ENCODE data around the gene ANKRD29. TPM values are rescaled to one million over a fixed set of nuclear protein-coding genes. Genes with fewer than 3 reads are reported as not detected.

The ANKRD29 gene
- total RNA-seq, 1 donor from 2014 or later, result 1.3 TPM

- DNase-seq (ENCODE audit: low read depth in 2 of 2), result no peak
Observed at GRCh38 chr18:23684515-23685197, 21.9 kb upstream of the ANKRD29 start.

DNA sequence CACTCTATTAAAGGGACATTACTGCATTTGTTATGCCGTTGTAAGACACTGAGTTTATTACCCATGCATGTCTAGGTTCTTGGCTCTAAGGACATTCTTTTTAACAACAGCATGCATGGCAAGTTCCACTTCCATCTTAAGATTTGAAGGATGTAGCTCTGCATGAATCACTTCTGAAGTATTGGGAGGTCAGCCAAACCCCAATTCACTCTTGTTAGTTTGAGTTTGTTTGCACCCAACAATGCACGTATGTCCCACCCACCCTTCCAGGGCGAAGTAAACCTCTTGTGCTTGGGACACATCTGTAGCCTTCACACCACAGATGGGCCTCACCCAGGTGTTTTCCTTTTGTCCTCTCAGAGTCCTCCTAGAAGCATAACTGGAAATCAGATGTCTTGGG lies 21.0 kb upstream of the ANKRD29 start:
- no peak for DNase-seq (ENCODE audit: low read depth in 2 of 2)

GRCh38 chr18:23683155-23683554 lies 20.4 kb upstream of the ANKRD29 start:
- DNase-seq (ENCODE audit: low read depth in 2 of 2), result no peak

DNA sequence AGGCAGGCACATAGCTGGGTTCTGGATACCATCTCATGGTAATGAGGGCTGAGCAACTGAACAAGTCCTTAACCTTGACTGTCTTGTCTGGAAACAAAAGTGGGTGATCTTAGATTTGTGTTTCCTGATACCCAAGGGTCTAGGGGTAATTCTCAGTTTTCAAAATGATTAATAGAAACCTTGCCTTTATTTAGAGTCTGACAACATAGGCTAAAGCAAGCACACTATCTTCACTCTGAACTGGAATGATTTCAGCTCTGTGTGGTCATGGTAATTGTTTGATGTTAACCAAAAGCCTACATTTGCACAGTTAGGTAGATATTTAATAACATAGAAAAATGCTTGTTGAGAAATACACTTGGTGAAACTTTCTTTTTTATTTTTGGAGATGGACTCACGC lies 19.8 kb upstream of the ANKRD29 start:
- DNase-seq (ENCODE audit: low read depth in 2 of 2), result no peak

DNA sequence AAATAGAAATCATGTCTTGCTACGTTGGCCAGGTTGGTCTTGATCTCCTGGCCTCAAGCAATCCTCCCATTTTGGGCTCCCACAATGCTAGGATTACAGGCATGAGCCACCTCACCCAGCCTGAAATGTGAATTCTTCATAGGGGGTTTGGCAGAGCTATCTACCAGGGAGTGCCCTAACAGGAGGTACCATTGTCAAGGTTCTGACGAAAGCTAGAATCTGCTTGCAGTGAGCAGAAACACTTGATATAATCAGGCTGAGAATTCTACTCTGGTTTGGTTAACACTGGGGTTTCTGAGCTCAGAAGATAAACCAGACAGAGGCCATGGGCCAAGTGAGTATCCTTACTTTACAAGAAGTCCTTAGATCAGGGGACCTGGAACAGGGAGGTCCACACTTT lies 19.3 kb upstream of the ANKRD29 start:
- no peak for DNase-seq (ENCODE audit: low read depth in 2 of 2)

- no peak for DNase-seq (ENCODE audit: low read depth in 2 of 2)
Observed at GRCh38 chr18:23675896-23676295, 13.2 kb upstream of the ANKRD29 start.

- DNase-seq (ENCODE audit: low read depth in 2 of 2), result no peak
Observed at GRCh38 chr18:23675236-23675635, 12.5 kb upstream of the ANKRD29 start.

- no peak for DNase-seq (ENCODE audit: low read depth in 2 of 2)
Observed at GRCh38 chr18:23673725-23674124, 11.0 kb upstream of the ANKRD29 start.

DNA sequence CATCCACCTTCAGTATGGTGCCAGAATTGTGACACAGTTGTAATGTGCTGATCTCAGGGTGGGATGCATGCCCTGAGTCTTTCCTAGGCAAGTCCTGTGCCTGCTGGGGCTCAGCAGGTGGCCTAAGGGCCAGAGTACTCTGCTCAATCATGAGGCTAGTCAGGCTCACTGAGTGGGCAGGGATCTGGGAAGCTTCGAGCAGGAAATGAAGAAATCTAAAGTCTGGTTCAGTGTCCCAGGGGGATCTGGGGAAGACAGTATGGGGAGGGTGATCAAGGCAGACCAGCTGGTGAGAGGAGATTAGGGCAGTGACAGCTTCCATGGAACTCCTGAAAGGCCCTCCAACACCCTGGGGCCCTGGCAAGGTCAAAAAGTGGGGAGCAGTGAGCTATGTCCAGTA lies 8.9 kb upstream of the ANKRD29 start:
- no peak for DNase-seq (ENCODE audit: low read depth in 2 of 2)

DNA sequence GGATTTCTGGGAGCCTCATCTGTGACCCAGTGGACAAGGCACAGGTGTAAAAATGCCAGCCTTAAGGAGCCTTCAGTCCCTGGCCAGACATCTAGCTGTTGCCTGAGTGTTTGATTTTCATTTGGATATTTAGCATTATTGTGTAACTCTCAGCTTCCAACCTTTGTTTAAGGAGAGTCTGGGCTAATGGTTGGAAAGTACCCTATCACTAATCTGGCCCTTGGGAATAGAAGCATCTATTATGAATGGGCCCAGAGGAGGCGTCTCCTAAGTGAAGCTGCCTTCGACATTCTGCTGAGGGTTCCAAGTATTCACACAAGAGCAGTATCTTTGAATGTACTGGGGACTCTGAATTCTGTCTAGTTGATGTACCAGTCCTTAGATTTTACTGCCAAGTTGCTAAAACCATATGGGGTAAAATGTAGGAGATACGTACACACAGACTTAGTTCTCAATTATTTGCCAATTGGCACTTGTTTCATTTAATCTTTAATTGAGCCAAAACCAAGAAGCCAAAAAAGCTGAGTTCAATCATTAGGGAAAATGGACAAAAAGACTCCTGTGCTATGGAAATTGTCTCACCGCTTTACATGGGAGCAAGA lies 7.2 kb upstream of the ANKRD29 start:
- DNase-seq (ENCODE audit: low read depth in 2 of 2), result no peak

- no peak for DNase-seq (ENCODE audit: low read depth in 2 of 2)
Observed at GRCh38 chr18:23669202-23669766, 6.6 kb upstream of the ANKRD29 start.

DNA sequence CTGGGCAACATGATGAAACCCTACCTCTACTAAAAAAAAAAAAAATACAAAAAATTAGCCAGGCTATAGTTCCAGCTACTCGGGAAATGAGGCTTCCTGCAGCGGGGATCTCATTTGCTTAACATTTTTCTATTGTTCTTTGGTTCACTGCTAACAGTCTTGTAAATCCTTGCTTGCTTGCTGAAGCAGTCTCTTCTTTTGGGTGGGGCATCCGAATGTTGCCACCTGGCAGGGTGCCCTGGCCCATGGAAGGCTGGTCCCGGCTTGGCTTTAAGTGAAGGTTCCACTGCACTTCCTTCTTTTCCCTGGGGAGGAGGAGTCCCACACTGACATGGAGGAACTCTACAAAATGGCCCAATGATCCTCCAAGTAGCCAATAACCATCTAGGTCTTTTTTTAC lies 6.0 kb upstream of the ANKRD29 start:
- no peak for DNase-seq (ENCODE audit: low read depth in 2 of 2)

- no peak for DNase-seq (ENCODE audit: low read depth in 2 of 2)
Observed at GRCh38 chr18:23667114-23667513, 4.4 kb upstream of the ANKRD29 start.

- DNase-seq (ENCODE audit: low read depth in 2 of 2), result no peak
Observed at GRCh38 chr18:23664674-23665073, 2.0 kb upstream of the ANKRD29 start.

- no peak for DNase-seq (ENCODE audit: low read depth in 2 of 2)
Observed at GRCh38 chr18:23661735-23662308, 889 bp downstream of the ANKRD29 start.

GRCh38 chr18:23658285-23658684 lies 4.4 kb downstream of the ANKRD29 start:
- no peak for DNase-seq (ENCODE audit: low read depth in 2 of 2)

GRCh38 chr18:23652232-23652631 lies 10.5 kb downstream of the ANKRD29 start:
- DNase-seq (ENCODE audit: low read depth in 2 of 2), result no peak

DNA sequence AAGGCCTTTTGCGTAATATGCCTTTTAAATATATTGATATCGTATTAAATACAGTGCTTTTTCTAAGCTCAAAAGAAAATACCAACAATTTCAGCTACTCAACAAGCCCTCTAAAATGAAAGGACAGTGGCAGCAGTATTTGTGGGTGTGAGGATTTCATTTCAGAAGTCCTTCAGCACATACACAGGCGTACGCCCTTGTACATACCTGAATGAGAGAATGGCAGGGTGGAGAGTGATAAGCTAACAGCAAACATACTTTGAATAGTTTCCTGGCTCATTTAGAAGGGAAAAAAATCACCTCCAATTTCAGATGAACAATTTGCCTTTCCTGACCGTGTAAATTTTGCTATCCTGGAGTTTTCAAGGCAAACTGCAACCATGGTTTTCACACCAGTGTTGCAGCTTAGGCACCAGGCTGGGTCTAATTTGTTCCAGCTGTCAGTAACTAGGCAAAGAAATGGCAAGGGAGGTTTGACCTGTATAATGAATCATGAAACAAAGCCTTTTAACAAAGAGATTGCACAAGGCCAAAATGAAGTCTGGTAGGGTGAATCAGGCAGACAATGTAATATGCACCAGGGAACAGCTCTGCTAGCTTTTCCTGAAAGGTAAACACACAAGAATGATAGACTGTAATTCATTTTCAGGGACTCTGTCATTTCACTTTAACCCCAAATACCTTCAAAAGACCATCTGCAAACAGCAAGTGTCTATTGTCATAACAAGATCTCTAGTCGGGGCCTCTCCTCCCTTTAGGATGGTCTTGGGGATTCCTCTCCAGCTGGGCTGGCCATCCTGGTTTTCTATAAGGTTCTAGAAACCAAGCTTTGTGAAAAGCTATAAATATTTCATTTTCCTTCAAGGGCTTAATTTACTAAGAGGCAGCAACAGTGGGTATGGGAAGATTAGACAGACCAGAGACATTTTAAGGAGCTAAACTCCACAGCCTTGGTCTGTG lies 11.5 kb downstream of the ANKRD29 start:
- DNase-seq (ENCODE audit: low read depth in 2 of 2), result peak in 1 of 2 donors; percentile 61

DNA sequence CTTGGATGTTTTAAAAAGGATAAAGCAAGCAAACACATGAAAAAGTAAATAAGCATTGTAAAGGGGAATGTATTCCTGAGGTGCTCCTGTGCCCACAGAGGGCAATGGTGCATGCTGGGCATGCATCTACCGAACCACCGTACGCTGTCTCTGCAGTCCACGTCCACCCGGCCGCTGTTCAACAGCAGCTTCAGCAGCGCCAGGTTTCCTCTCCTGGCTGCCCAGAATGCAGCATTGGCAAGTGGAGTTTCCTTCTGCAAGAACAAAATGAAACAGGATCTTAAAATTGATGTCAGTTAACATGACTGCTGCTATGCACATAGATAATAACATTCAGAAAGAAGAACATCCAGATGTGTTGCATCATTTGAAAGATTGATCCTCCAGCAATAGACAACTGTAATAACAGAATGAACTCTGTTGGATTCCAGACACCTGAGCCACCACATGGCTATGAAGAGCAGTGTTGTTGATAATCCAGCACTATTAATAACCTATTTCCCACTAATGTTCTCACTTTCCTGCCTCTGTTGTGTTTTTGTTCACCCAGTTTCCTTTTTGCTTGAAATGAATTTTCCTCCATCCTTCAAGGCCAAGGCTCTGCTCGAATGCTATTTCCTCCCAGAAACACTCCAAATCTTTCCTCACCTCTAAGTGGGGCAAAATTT lies 13.6 kb downstream of the ANKRD29 start:
- peak in 1 of 2 donors; percentile 63 for DNase-seq (ENCODE audit: low read depth in 2 of 2)

GRCh38 chr18:23648456-23648855 lies 14.3 kb downstream of the ANKRD29 start:
- no peak for DNase-seq (ENCODE audit: low read depth in 2 of 2)

DNA sequence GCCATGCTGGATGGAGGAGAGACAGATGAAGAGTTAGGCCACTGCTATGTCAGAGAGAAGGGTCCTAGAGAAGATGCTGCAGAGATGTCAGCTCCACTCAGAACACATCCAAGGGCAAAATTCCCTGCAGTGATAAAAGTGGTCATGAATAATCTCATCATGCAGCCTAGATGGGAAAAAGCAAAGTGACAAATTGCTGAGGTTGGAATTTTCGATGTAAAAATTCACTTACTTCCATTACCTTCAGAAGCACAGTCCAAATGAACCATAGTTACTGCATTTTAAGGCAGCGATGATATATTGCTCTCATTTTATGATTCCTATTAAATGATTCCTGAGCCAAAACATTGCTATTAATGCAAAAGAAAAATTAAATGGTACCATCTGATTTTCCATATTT lies 16.4 kb downstream of the ANKRD29 start:
- DNase-seq (ENCODE audit: low read depth in 2 of 2), result no peak

All from dermis microvascular lymphatic vessel endothelial cell (primary cell).